HepG2 (cell line): Measurements from ENCODE around the gene U2AF2. TPM values are rescaled to one million over a fixed set of nuclear protein-coding genes. Genes with fewer than 3 reads are reported as not detected.

Experiments
- AKAP8 ChIP-seq: sonication (generic); formaldehyde crosslinking; IDR thresholded peaks from 2 replicates; pipeline ENCODE4 v1.5.1; 2020; ENCODE audit warnings: mild to moderate bottlenecking, missing genetic modification reagents
- ARHGAP35 ChIP-seq: sonication (generic); formaldehyde crosslinking; IDR thresholded peaks from 2 replicates; pipeline ENCODE4 v1.9.0; 2022; ENCODE audit warnings: mild to moderate bottlenecking, inconsistent platforms, moderate library complexity, missing genetic modification reagents, borderline replicate concordance
- ARID4A ChIP-seq: sonication (generic); formaldehyde crosslinking; IDR thresholded peaks from 2 replicates; pipeline ENCODE4 v1.5.0; 2020; ENCODE audit warnings: mild to moderate bottlenecking, missing genetic modification reagents, borderline replicate concordance
- ARNT2 ChIP-seq: sonication (generic); formaldehyde crosslinking; IDR thresholded peaks from 2 replicates; pipeline ENCODE4 v1.8.0; 2022; ENCODE audit warnings: mild to moderate bottlenecking, low read depth, missing genetic modification reagents, moderate library complexity
- BORCS8-MEF2B ChIP-seq: sonication (generic); formaldehyde crosslinking; IDR thresholded peaks from 2 replicates; pipeline ENCODE4 v1.8.0; 2022; ENCODE audit warnings: mild to moderate bottlenecking, missing genetic modification reagents
- IKZF5 ChIP-seq: IDR thresholded peaks from 2 replicates; pipeline ENCODE4 v1.6.1; 2018; ENCODE audit warnings: missing genetic modification reagents, mild to moderate bottlenecking, missing compliant biosample characterization
- MYC ChIP-seq: sonication (generic); formaldehyde crosslinking; IDR thresholded peaks from 2 replicates; pipeline ENCODE4 v1.9.0; 2021; ENCODE audit warnings: missing genetic modification reagents, borderline replicate concordance
- NAIF1 ChIP-seq: sonication (generic); formaldehyde crosslinking; IDR thresholded peaks from 2 replicates; pipeline ENCODE4 v1.5.0; 2020; ENCODE audit warnings: mild to moderate bottlenecking, missing genetic modification reagents, borderline replicate concordance
- POLR2G ChIP-seq: fragments of 200-400 bp; formaldehyde crosslinking; IDR thresholded peaks from 2 replicates; pipeline ENCODE4 v1.6.1; 2018; ENCODE audit warnings: mild to moderate bottlenecking, low read depth, low read length, moderate library complexity
- PREB ChIP-seq: sonication (generic); formaldehyde crosslinking; IDR thresholded peaks from 2 replicates; pipeline ENCODE4 v1.4.0; 2020; ENCODE audit warnings: missing genetic modification reagents
- TGIF2 ChIP-seq: IDR thresholded peaks from 2 replicates; pipeline ENCODE4 v1.6.1; 2016; ENCODE audit warnings: control low read depth, missing compliant biosample characterization
- ZFYVE20 ChIP-seq: sonication (generic); formaldehyde crosslinking; IDR thresholded peaks from 2 replicates; pipeline ENCODE4 v1.8.0; 2023; ENCODE audit warnings: low read depth, mild to moderate bottlenecking, moderate library complexity, missing genetic modification reagents, borderline replicate concordance
- ZNF646 ChIP-seq: sonication (generic); formaldehyde crosslinking; IDR thresholded peaks from 2 replicates; pipeline ENCODE4 v1.9.0; 2021; ENCODE audit warnings: mild to moderate bottlenecking, missing genetic modification reagents
- ZSCAN31 ChIP-seq: sonication (generic); formaldehyde crosslinking; IDR thresholded peaks from 2 replicates; pipeline ENCODE4 v1.5.0; 2020; ENCODE audit warnings: low read depth, mild to moderate bottlenecking, missing genetic modification reagents
- polyA plus RNA-seq, 8 experiments: library from polyadenylated mRNA; depleted of rRNA in 3 of 8; stranded (reverse) in 7 of 8; unstranded in 1 of 8; fragments of >200 nt; fragmentation: Illumina TruSeq in 4 of 8; extraction: Trizol in 4 of 8; gene quantifications; 2 replicates each; pipeline versions ENCODE4 v1.2.1 to v1.2.3, GENCODE V29; 2011 to 2016; ENCODE audit warnings: low read depth in 4 of 8, missing spikeins in 1 of 8, mixed read lengths in 1 of 8; ENCODE audit not compliant: insufficient read depth in 1 of 8
- total RNA-seq, 5 experiments: library from RNA; depleted of rRNA; stranded (reverse); fragments of >200 nt; fragmentation: Illumina TruSeq; extraction: Trizol; gene quantifications; 2 replicates each; pipeline ENCODE4 v1.2.3, GENCODE V29; 2016; ENCODE audit warnings: low read depth in 1 of 5

The U2AF2 gene
- total and polyA plus RNA-seq, 2 of the 13 experiments (the other 11 are each of a cell fraction or from before 2014, with no cell fraction given) = 84.3 to 124 TPM

GRCh38 chr19:55642153-55643002, 12.5 kb upstream of the U2AF2 start (continued):
- no peak for TF ChIP-seq PREB
- TF ChIP-seq IKZF5 (CRISPR knock-in tag) = no peak
- TF ChIP-seq ZSCAN31 (CRISPR knock-in tag) = no peak
- no peak for TF ChIP-seq NAIF1
- TF ChIP-seq ARNT2 (CRISPR knock-in tag) = 0 out of 2 replicates have a peak, but pooled peaks have one; percentile 15
- no peak for TF ChIP-seq ARHGAP35 (CRISPR knock-in tag)
- TF ChIP-seq ARID4A = no peak; the same call in 1 of the 2 replicates
- peak; percentile 5; the same call in 1 of the 2 replicates for TF ChIP-seq POLR2G
- TF ChIP-seq TGIF2 (CRISPR knock-in tag) = no peak
- TF ChIP-seq ZNF646 = no peak
- TF ChIP-seq MYC (CRISPR knock-in tag) = peak; percentile 3; the same call in 1 of the 2 replicates
- no peak for TF ChIP-seq BORCS8-MEF2B (CRISPR knock-in tag)
- TF ChIP-seq ZFYVE20 (CRISPR knock-in tag) = peak; percentile 72; the same call in 1 of the 2 replicates
- TF ChIP-seq AKAP8 = no peak
